ENCODE results near the gene CFAP45.

Gene CFAP45

GRCh38 chr1:159843459-159843858 lies 56.5 kb downstream of the CFAP45 start:
- no peak for TF ChIP-seq Cebpa-rat (IDR thresholded peaks at IDR 0.05)
- no peaks in the 10 kb centered on the region for H3K9me3 ChIP-seq
- no peak overlapping the region for H3K4me3 ChIP-seq
- H3K4me1 ChIP-seq = peaks cover 13% of the 10 kb centered on the region; the same call in 1 of the 2 replicates
- no peaks in the 10 kb centered on the region; the same call in 1 of the 2 replicates for H3K27me3 ChIP-seq
- no peak overlapping the region for H3K4me2 ChIP-seq
- no peaks in the 10 kb centered on the region for H3K36me3 ChIP-seq
- H3K27ac ChIP-seq = no peak overlapping the region
- H3K9ac ChIP-seq = no peak overlapping the region
- H4K20me1 ChIP-seq = no peaks in the 10 kb centered on the region

DNA sequence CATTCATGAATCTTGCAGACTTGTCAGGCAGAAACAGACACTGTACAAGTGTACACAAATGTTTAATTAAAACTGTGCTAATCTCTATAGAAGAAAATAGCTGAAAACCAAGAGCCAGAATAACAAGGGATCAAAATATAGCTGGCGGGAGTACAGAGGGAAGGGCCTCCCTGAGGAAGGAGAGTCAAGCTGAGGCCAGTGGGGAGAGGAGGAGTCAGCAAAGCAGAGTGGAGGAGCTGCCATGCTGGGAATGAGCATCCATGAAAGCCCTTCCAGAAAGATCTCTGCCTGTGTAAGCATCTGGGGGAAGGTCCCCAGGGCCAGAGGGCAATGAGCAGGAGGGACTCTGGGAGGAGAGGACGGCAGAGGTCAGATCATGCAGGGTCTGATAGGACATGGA lies 58.2 kb downstream of the CFAP45 start:
- TF ChIP-seq Cebpa-rat (IDR thresholded peaks at IDR 0.05) = no peak
- no peak overlapping the region for H3K4me3 ChIP-seq
- no peak overlapping the region for H3K9ac ChIP-seq
- peaks cover 14% of the 10 kb centered on the region; the same call in 1 of the 2 replicates for H3K4me1 ChIP-seq
- H3K27ac ChIP-seq = no peak overlapping the region
- no peaks in the 10 kb centered on the region; the same call in 1 of the 2 replicates for H3K27me3 ChIP-seq
- H3K9me3 ChIP-seq = no peaks in the 10 kb centered on the region
- H3K4me2 ChIP-seq = no peak overlapping the region
- H4K20me1 ChIP-seq = no peaks in the 10 kb centered on the region
- H3K36me3 ChIP-seq = no peaks in the 10 kb centered on the region

GRCh38 chr1:159839116-159839849 lies 60.7 kb downstream of the CFAP45 start:
- Histone ChIP-seq H3K36me3 (no peaks in the 10 kb centered on the region), H3K4me2 (0 out of 2 replicates have a peak overlapping the region, but pooled peaks have one; percentile 5), H3K4me3 (no peak overlapping the region), H3K27me3 (no peaks in the 10 kb centered on the region), H3K9me3 (no peaks in the 10 kb centered on the region), H3K9ac (no peak overlapping the region), H4K20me1 (no peaks in the 10 kb centered on the region), H3K27ac (no peak overlapping the region), H3K4me1 (peaks cover 14% of the 10 kb centered on the region; the same call in 1 of the 2 replicates)
- no peak for TF ChIP-seq Cebpa-rat (IDR thresholded peaks at IDR 0.05)

- no peak for TF ChIP-seq Cebpa-rat (IDR thresholded peaks at IDR 0.05)
- Histone ChIP-seq H4K20me1 (no peaks in the 10 kb centered on the region), H3K36me3 (no peaks in the 10 kb centered on the region), H3K4me2 (no peak overlapping the region), H3K9ac (no peak overlapping the region), H3K9me3 (no peaks in the 10 kb centered on the region), H3K4me3 (no peak overlapping the region), H3K27me3 (no peaks in the 10 kb centered on the region), H3K27ac (no peak overlapping the region), H3K4me1 (peaks cover 14% of the 10 kb centered on the region; the same call in 1 of the 2 replicates)
Measured at GRCh38 chr1:159838715-159839114, 61.2 kb downstream of the CFAP45 start.

DNA sequence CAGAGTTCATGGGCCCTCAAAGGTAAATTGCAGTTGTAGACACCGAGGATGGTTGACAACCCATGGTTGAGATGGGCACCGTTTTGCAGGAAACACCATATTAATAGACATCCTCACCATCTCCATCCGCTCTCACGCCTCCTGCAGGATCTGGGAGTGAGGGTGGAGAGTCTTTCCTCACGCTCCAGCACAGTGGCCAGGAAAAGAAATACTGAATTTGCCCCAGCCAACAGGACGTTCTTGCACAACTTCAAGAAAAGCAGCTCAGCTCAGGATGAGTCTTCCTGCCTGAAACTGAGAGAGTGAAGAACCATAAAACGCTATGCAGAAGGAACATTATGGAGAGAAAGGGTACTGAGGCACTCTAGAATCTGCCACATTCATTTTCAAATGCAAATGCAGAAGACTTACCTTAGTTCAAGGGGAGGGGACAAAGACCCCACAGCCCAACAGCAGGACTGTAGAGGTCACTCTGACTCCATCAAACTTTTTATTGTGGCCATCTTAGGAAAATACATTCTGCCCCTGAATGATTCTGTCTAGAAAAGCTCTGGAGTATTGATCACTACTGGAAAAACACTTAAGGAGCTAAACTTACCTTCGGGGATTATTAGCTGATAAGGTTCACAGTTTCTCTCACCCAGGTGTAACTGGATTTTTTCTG lies 64.0 kb downstream of the CFAP45 start:
- Histone ChIP-seq H3K4me2 (no peak overlapping the region), H3K27ac (no peak overlapping the region), H3K4me1 (peaks cover 14% of the 10 kb centered on the region; the same call in 1 of the 2 replicates), H3K9ac (no peak overlapping the region), H4K20me1 (no peaks in the 10 kb centered on the region), H3K4me3 (no peak overlapping the region), H3K9me3 (no peaks in the 10 kb centered on the region), H3K27me3 (no peaks in the 10 kb centered on the region), H3K36me3 (no peaks in the 10 kb centered on the region)
- TF ChIP-seq Cebpa-rat (IDR thresholded peaks at IDR 0.05) = no peak

- no peak overlapping the region for H3K27ac ChIP-seq
- TF ChIP-seq Cebpa-rat (IDR thresholded peaks at IDR 0.05) = no peak
- H3K4me3 ChIP-seq = no peak overlapping the region
- H4K20me1 ChIP-seq = no peaks in the 10 kb centered on the region
- H3K9me3 ChIP-seq = no peaks in the 10 kb centered on the region
- H3K9ac ChIP-seq = no peak overlapping the region
- no peaks in the 10 kb centered on the region for H3K27me3 ChIP-seq
- peaks cover 14% of the 10 kb centered on the region; the same call in 1 of the 2 replicates for H3K4me1 ChIP-seq
- H3K4me2 ChIP-seq = no peak overlapping the region
- no peaks in the 10 kb centered on the region for H3K36me3 ChIP-seq
Measured at GRCh38 chr1:159835356-159835755, 64.6 kb downstream of the CFAP45 start.

- Histone ChIP-seq H4K20me1 (no peaks in the 10 kb centered on the region), H3K4me3 (no peak overlapping the region), H3K9ac (no peak overlapping the region), H3K4me1 (no peaks in the 10 kb centered on the region), H3K27me3 (no peaks in the 10 kb centered on the region), H3K4me2 (no peak overlapping the region), H3K36me3 (no peaks in the 10 kb centered on the region), H3K27ac (no peak overlapping the region), H3K9me3 (no peaks in the 10 kb centered on the region)
- no peak for TF ChIP-seq Cebpa-rat (IDR thresholded peaks at IDR 0.05)
Measured at GRCh38 chr1:159832309-159832708, 67.7 kb downstream of the CFAP45 start.

GRCh38 chr1:159831412-159832141 lies 68.4 kb downstream of the CFAP45 start:
- no peak overlapping the region for H3K27ac ChIP-seq
- H3K4me1 ChIP-seq = 0 out of 2 replicates have a peak, but pooled peaks cover 3% of the 10 kb centered on the region
- no peak for TF ChIP-seq Cebpa-rat (IDR thresholded peaks at IDR 0.05)
- H3K9ac ChIP-seq = no peak overlapping the region
- H3K4me2 ChIP-seq = no peak overlapping the region
- H4K20me1 ChIP-seq = no peaks in the 10 kb centered on the region
- H3K36me3 ChIP-seq = no peaks in the 10 kb centered on the region
- H3K27me3 ChIP-seq = no peaks in the 10 kb centered on the region
- no peaks in the 10 kb centered on the region for H3K9me3 ChIP-seq
- no peak overlapping the region for H3K4me3 ChIP-seq

DNA sequence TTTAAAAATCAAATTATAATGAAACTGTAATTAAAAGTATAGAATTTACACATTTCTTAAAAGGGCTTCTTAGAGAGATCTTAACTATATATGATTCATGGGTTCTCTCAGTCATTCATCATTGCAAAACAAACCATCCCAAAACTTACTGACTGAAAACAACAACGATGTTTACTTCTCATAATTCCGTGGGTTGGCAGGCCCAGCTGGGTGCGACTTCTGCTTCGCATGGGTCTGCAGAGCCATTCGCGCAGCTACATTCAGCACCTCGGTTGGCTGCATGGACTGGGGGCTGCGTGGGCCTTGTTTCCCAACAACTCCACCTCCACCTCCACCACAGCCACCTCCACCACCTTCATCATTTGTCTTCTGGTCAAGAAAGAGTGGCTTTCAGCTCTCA lies 69.2 kb downstream of the CFAP45 start:
- no peak overlapping the region for H3K9ac ChIP-seq
- H3K4me3 ChIP-seq = no peak overlapping the region
- TF ChIP-seq Cebpa-rat (IDR thresholded peaks at IDR 0.05) = no peak
- no peaks in the 10 kb centered on the region for H3K27me3 ChIP-seq
- H3K4me2 ChIP-seq = no peak overlapping the region
- no peaks in the 10 kb centered on the region for H3K36me3 ChIP-seq
- peaks cover 10% of the 10 kb centered on the region for H3K4me1 ChIP-seq
- H3K27ac ChIP-seq = no peak overlapping the region
- no peaks in the 10 kb centered on the region for H4K20me1 ChIP-seq
- no peaks in the 10 kb centered on the region for H3K9me3 ChIP-seq

All from BLaER1 (cell line).